ENCODE results near the gene ENPP5. TPM values are rescaled to one million over a fixed set of nuclear protein-coding genes. Genes with fewer than 3 reads are reported as not detected.

The ENPP5 gene
- total and polyA plus RNA-seq, 2 of the 4 experiments (the other 2 are of a cell fraction): under 0.01 TPM; not detected in 1

Other genes with a start within 250 kb of the ENPP5 start
- gene CLIC5, start 155.1 kb downstream of the ENPP5 start, total RNA-seq (2012; rRNA removed): not detected in 2 replicates
- not detected in 2 replicates for gene CLIC5, start 155.1 kb downstream of the ENPP5 start, polyA plus RNA-seq (2012; rRNA removed)
- under 0.01 TPM in 2 replicates for gene ENPP4, start 41.0 kb downstream of the ENPP5 start, total RNA-seq (2012; rRNA removed)
- 0.03 and 0.04 TPM in 2 replicates for gene ENPP4, start 41.0 kb downstream of the ENPP5 start, polyA plus RNA-seq (2012; rRNA removed)